Activated CD4-positive, alpha-beta T cell treated with anti-CD3 and anti-CD28 coated beads, Interleukin-2, amount 50 U/mL, for 1 hour (primary cell): Measurements from ENCODE around the gene ABI3.
"Not testable (repeated sequence)": the region's sequence is repeated elsewhere in the genome, so short reads cannot be mapped to it uniquely, and the experiment has no call there.

Experiments used
- DNase-seq: peaks from one replicate; pipeline ENCODE4 v3.0.0-alpha.2; 2020

Gene ABI3

GRCh38 chr17:49210158-49211029, at the start of gene ABI3, which contains the start of gene GNGT2:
Gene ABI3, plus strand, starts transcription at chr17:49210707. Its CDS starts 18 bp downstream, at chr17:49210725.
Gene GNGT2, minus strand, starts transcription at chr17:49210574. Its CDS starts 3,152 bp downstream, at chr17:49207422.
- DNase-seq: peak; percentile 54

- DNase-seq: no peak
Measured at GRCh38 chr17:49162866-49163265, 47.6 kb upstream of the ABI3 start.

- no peak for DNase-seq
Measured at GRCh38 chr17:49165143-49165542, 45.4 kb upstream of the ABI3 start.

GRCh38 chr17:49168706-49169105, 41.8 kb upstream of the ABI3 start:
- DNase-seq: no peak

GRCh38 chr17:49170216-49170615, 40.3 kb upstream of the ABI3 start:
- no peak for DNase-seq

GRCh38 chr17:49170711-49171110, 39.8 kb upstream of the ABI3 start:
- not testable (repeated sequence) for DNase-seq

GRCh38 chr17:49175978-49176377, 34.5 kb upstream of the ABI3 start:
- DNase-seq: not testable (repeated sequence)

- peak; percentile 68 for DNase-seq
Measured at GRCh38 chr17:49180303-49180702, 30.2 kb upstream of the ABI3 start.

- no peak for DNase-seq
Measured at GRCh38 chr17:49180998-49181635, 29.4 kb upstream of the ABI3 start.

- no peak for DNase-seq
Measured at GRCh38 chr17:49183341-49183740, 27.2 kb upstream of the ABI3 start.

- DNase-seq: no peak
Measured at GRCh38 chr17:49183801-49184200, 26.7 kb upstream of the ABI3 start.

- not testable (repeated sequence) for DNase-seq
Measured at GRCh38 chr17:49184522-49184921, 26.0 kb upstream of the ABI3 start.

GRCh38 chr17:49185381-49185780, 25.1 kb upstream of the ABI3 start:
- not testable (repeated sequence) for DNase-seq

- no peak for DNase-seq
Measured at GRCh38 chr17:49187301-49187700, 23.2 kb upstream of the ABI3 start.

- DNase-seq: no peak
Measured at GRCh38 chr17:49190932-49191331, 19.6 kb upstream of the ABI3 start.

GRCh38 chr17:49191409-49191916, 19.0 kb upstream of the ABI3 start:
- DNase-seq: no peak

- DNase-seq: peak; percentile 93
Measured at GRCh38 chr17:49191917-49192741, 18.4 kb upstream of the ABI3 start.

- no peak for DNase-seq
Measured at GRCh38 chr17:49193513-49194296, 16.8 kb upstream of the ABI3 start.

- no peak for DNase-seq
Measured at GRCh38 chr17:49194297-49194607, 16.3 kb upstream of the ABI3 start.

GRCh38 chr17:49195751-49196150, 14.8 kb upstream of the ABI3 start:
- no peak for DNase-seq

GRCh38 chr17:49196520-49196919, 14.0 kb upstream of the ABI3 start:
- DNase-seq: no peak

- no peak for DNase-seq
Measured at GRCh38 chr17:49197346-49197998, 13.0 kb upstream of the ABI3 start.
